Chondrocyte (in vitro differentiated cells): ENCODE data around the gene KATNB1. TPM values are rescaled to one million over a fixed set of nuclear protein-coding genes. Genes with fewer than 3 reads are reported as not detected.

Experiments
- DNase-seq: peaks from one replicate; pipeline ENCODE4 v3.0.0; 2021; ENCODE audit warnings: mixed read lengths, low spot score
- H3K27ac Mint-ChIP-seq: one replicate; pipeline ENCODE4 v1.8.0; 2021; ENCODE audit warnings: mild to moderate bottlenecking, moderate library complexity, mixed read lengths; ENCODE audit not compliant: unreplicated experiment
- H3K27me3 Mint-ChIP-seq: 2 replicates; pipeline ENCODE4 v1.8.0; 2021; ENCODE audit warnings: low read depth, mixed read lengths
- H3K36me3 Mint-ChIP-seq: 2 replicates; pipeline ENCODE4 v1.8.0; 2021; ENCODE audit warnings: low read depth, mixed read lengths
- H3K4me1 Mint-ChIP-seq: 2 replicates; pipeline ENCODE4 v1.8.0; 2021; ENCODE audit warnings: low read depth, mild to moderate bottlenecking, mixed read lengths
- H3K4me3 Mint-ChIP-seq: one replicate; pipeline ENCODE4 v1.8.0; 2021; ENCODE audit warnings: mild to moderate bottlenecking, moderate library complexity, mixed read lengths; ENCODE audit not compliant: unreplicated experiment
- H3K9me3 Mint-ChIP-seq: 2 replicates; pipeline ENCODE4 v1.8.0; 2021; ENCODE audit warnings: low read depth, mixed read lengths
- total RNA-seq: library from RNA; stranded (reverse); gene quantifications from 3 replicates; pipeline ENCODE4 v1.2.1, GENCODE V29; 2021
- TF ChIP-seq, protein P1 (sequence below): fragments of 200-600 bp; sonication (generic); IDR thresholded peaks from 2 replicates; pipeline ENCODE4 v1.5.0; 2021; ENCODE audit warnings: antibody characterized with exemption, mild to moderate bottlenecking, moderate library complexity

Gene KATNB1
- total RNA-seq, 1 donor from 2014 or later: 14.0 TPM

DNA sequence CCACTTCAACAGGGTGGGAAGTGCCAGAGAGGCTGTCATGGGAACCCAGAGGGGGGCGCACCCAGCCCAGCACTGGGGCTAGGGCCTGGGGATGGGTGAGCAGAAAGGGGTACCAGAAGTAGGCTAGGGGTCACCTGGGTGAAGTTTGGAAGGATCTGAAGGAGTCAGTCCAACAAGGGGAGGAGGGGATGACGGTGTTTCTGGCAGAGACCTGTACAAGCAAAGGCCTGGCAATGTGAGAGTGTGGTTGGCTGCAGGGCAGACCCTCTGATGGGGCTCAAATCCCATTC is 13.4 kb upstream of the KATNB1 start:
- Mint-ChIP-seq H3K27me3 (no peaks in the 10 kb centered on the region), H3K4me3 (no peak overlapping the region), H3K27ac (no peak overlapping the region), H3K9me3 (no peaks in the 10 kb centered on the region), H3K4me1 (no peaks in the 10 kb centered on the region), H3K36me3 (no peaks in the 10 kb centered on the region)
- no peak for DNase-seq
- TF ChIP-seq, protein P1, sequence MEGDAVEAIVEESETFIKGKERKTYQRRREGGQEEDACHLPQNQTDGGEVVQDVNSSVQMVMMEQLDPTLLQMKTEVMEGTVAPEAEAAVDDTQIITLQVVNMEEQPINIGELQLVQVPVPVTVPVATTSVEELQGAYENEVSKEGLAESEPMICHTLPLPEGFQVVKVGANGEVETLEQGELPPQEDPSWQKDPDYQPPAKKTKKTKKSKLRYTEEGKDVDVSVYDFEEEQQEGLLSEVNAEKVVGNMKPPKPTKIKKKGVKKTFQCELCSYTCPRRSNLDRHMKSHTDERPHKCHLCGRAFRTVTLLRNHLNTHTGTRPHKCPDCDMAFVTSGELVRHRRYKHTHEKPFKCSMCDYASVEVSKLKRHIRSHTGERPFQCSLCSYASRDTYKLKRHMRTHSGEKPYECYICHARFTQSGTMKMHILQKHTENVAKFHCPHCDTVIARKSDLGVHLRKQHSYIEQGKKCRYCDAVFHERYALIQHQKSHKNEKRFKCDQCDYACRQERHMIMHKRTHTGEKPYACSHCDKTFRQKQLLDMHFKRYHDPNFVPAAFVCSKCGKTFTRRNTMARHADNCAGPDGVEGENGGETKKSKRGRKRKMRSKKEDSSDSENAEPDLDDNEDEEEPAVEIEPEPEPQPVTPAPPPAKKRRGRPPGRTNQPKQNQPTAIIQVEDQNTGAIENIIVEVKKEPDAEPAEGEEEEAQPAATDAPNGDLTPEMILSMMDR: no peak

DNA sequence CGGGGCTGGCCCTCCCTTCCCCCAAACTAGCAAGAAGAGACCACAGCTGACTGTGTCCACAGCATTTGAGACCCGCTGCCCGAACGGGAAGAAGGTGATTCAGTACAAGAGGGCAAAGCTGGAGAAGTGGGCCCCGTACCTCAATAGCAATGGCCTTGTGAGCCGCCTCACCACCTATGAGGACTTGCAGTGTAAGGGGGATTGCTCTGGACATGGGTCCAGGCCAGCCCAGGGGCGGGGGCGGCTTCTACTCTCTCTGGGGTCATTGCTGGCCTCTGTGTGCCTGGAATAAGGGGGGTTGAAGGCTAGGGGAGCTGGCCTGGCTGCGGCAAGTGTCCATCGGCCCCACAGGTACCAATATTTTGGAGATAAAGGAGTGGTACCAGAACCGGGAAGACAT is 12.9 kb upstream of the KATNB1 start:
- H3K27me3 Mint-ChIP-seq: no peaks in the 10 kb centered on the region
- H3K4me1 Mint-ChIP-seq: no peaks in the 10 kb centered on the region
- H3K9me3 Mint-ChIP-seq: no peaks in the 10 kb centered on the region
- TF ChIP-seq, protein P1: no peak
- H3K27ac Mint-ChIP-seq: no peak overlapping the region
- H3K36me3 Mint-ChIP-seq: no peaks in the 10 kb centered on the region
- peak; percentile 67 for DNase-seq
- no peak overlapping the region for H3K4me3 Mint-ChIP-seq

DNA sequence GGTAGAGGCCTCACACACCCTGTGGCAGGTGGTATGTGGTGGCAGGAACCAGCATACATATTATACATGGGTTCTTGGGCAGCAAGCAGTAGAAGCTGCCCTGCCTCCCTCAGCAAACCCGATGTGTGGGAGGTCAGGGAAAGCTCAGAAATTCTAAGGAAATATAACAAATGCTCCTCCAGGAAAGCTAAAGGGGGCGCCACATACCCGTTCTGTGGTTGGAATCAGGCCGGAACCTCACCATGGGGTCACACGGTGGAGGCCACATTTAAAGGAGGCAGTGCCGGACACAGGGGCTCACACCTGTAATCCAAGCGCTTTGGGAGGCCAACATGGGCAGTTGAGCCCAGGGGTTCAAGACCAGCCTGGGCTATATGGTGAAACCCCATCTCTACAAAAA is 12.4 kb upstream of the KATNB1 start:
- Mint-ChIP-seq H3K27ac (no peak overlapping the region), H3K4me3 (no peak overlapping the region), H3K9me3 (no peaks in the 10 kb centered on the region), H3K27me3 (no peaks in the 10 kb centered on the region), H3K4me1 (no peaks in the 10 kb centered on the region), H3K36me3 (no peaks in the 10 kb centered on the region)
- DNase-seq: peak; percentile 59
- TF ChIP-seq, protein P1: peak; percentile 65

DNA sequence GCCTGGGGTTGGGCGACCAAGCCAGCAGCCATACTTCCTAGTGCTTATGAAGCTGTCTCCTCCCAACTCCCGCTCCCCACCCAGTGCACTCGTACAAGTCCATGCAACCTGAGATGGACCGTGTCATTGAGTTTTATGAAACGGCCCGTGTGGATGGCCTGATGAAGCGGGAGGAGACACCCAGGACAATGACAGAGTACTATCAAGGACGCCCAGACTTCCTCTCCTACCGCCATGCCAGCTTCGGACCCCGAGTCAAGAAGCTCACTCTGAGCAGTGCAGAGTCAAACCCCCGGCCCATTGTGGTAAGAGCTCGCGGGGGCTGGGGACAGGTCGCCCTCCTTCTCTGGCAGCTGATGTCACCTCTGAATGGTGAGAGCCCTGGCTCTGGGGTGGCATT is 11.0 kb upstream of the KATNB1 start:
- H3K27me3 Mint-ChIP-seq: no peaks in the 10 kb centered on the region
- no peak overlapping the region for H3K4me3 Mint-ChIP-seq
- no peaks in the 10 kb centered on the region for H3K4me1 Mint-ChIP-seq
- TF ChIP-seq, protein P1: no peak
- H3K27ac Mint-ChIP-seq: no peak overlapping the region
- no peaks in the 10 kb centered on the region for H3K36me3 Mint-ChIP-seq
- no peaks in the 10 kb centered on the region for H3K9me3 Mint-ChIP-seq
- DNase-seq: peak; percentile 70

DNA sequence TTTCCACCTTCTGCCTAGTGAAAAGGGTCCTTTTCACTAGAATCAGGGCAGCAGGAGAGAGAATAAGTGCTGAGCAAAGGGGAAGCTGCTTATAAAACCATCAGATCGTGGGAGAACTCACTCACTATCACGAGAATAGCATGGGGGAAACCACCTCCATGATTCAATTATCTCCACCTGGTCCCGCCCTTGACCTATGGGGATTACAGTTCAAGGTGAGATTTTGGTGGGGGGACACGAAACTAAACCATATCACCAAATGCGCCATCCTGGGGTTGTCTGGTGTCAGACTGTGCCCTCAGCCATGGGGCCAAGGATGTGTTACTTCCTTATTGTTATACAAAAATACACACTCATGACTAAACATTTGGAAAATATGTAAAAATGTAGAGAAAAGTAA is 10.4 kb upstream of the KATNB1 start:
- Mint-ChIP-seq H3K27ac (no peak overlapping the region), H3K36me3 (no peaks in the 10 kb centered on the region)

More for the DNA sequence above, 10.4 kb upstream of the KATNB1 start:
- TF ChIP-seq, protein P1: no peak
- H3K4me3 Mint-ChIP-seq: no peak overlapping the region
- peak; percentile 4 for DNase-seq
- no peaks in the 10 kb centered on the region for H3K4me1 Mint-ChIP-seq
- H3K9me3 Mint-ChIP-seq: no peaks in the 10 kb centered on the region
- no peaks in the 10 kb centered on the region for H3K27me3 Mint-ChIP-seq
